Measurements from ENCODE around the gene TRAPPC14. TPM values are rescaled to one million over a fixed set of nuclear protein-coding genes. Genes with fewer than 3 reads are reported as not detected.
A peak's percentile ranks its signal among the peaks of the same experiment; 100 is the strongest.

The TRAPPC14 gene
- total and polyA plus RNA-seq, 7 donors, result 3.9 to 39.3 (median 11.6) TPM

- peak overlapping the region; percentile 51 to 71 (median 52) for H3K27ac ChIP-seq
- peaks cover 0 to 11% (median 8%) of the 10 kb centered on the region in 3 donors for H3K27me3 ChIP-seq
- H3K4me3 ChIP-seq, result peak overlapping the region; percentile 17 to 50 (median 44)
- H3K36me3 ChIP-seq, result no peaks in the 10 kb centered on the region
- intact Hi-C loops (cut with DNase I), result no loop called here
- WGBS, 2 donors, result 50 to 57% methylated on average over 14 of the region's 14 CpGs
- peaks cover 0 to 22% (median 17%) of the 10 kb centered on the region in 4 donors for H3K4me1 ChIP-seq
- TF ChIP-seq CTCF (IDR thresholded peaks at IDR 0.05) (no peak), POLR2A (IDR thresholded peaks at IDR 0.05) (no peak), EP300 (IDR thresholded peaks at IDR 0.05) (no peak), POLR2AphosphoS5 (IDR thresholded peaks at IDR 0.05) (no peak)
- no peak for DNase-seq
- no peaks in the 10 kb centered on the region for H3K9me3 ChIP-seq
Measured at GRCh38 chr7:100176096-100177044, 17.8 kb upstream of the TRAPPC14 start.

- intact Hi-C loops (cut with DNase I), result no loop called here
- peaks cover 0 to 28% (median 21%) of the 10 kb centered on the region in 4 donors for H3K4me1 ChIP-seq
- no peaks in the 10 kb centered on the region for H3K9me3 ChIP-seq
- H3K27ac ChIP-seq, result no peak overlapping the region
- no peaks in the 10 kb centered on the region for H3K36me3 ChIP-seq
- DNase-seq, result no peak
- H3K27me3 ChIP-seq, result peaks cover 0 to 18% (median 13%) of the 10 kb centered on the region in 3 donors
- no peak for TF ChIP-seq POLR2AphosphoS5 (IDR thresholded peaks at IDR 0.05)
- TF ChIP-seq POLR2A (IDR thresholded peaks at IDR 0.05), result no peak
- WGBS, 2 donors, result 94 to 97% methylated on average over 14 of the region's 14 CpGs
- no peak overlapping the region for H3K4me3 ChIP-seq
Measured at GRCh38 chr7:100175296-100175935, 16.9 kb upstream of the TRAPPC14 start.

GRCh38 chr7:100174582-100174981, 16.1 kb upstream of the TRAPPC14 start:
- no peak for TF ChIP-seq POLR2AphosphoS5 (IDR thresholded peaks at IDR 0.05)
- Histone ChIP-seq H3K4me1 (peaks cover 0 to 29% (median 21%) of the 10 kb centered on the region in 4 donors), H3K9me3 (no peaks in the 10 kb centered on the region), H3K4me3 (no peak overlapping the region), H3K36me3 (no peaks in the 10 kb centered on the region), H3K27ac (no peak overlapping the region), H3K27me3 (peaks cover 0 to 21% (median 13%) of the 10 kb centered on the region in 3 donors)
- intact Hi-C loops (cut with DNase I), result no loop called here
- 93 to 94% methylated on average over 5 of the region's 5 CpGs for WGBS, 2 donors
- no peak for DNase-seq

- 83 to 91% methylated on average over 11 of the region's 11 CpGs for WGBS, 2 donors
- DNase-seq, result no peak
- Histone ChIP-seq H3K9me3 (no peaks in the 10 kb centered on the region), H3K4me1 (peaks cover 0 to 35% (median 24%) of the 10 kb centered on the region in 4 donors), H3K36me3 (no peaks in the 10 kb centered on the region), H3K27ac (no peak overlapping the region), H3K27me3 (peaks cover 0 to 21% (median 13%) of the 10 kb centered on the region in 3 donors), H3K4me3 (no peak overlapping the region)
- TF ChIP-seq POLR2A (IDR thresholded peaks at IDR 0.05) (no peak), CTCF (IDR thresholded peaks at IDR 0.05) (no peak), EP300 (IDR thresholded peaks at IDR 0.05) (no peak), POLR2AphosphoS5 (IDR thresholded peaks at IDR 0.05) (no peak)
- intact Hi-C loops (cut with DNase I), result no loop called here
Measured at GRCh38 chr7:100173806-100174495, 15.4 kb upstream of the TRAPPC14 start.

GRCh38 chr7:100171840-100172239, 13.3 kb upstream of the TRAPPC14 start:
- peaks cover 0 to 40% (median 31%) of the 10 kb centered on the region in 4 donors for H3K4me1 ChIP-seq
- DNase-seq, result no peak
- no peaks in the 10 kb centered on the region for H3K36me3 ChIP-seq
- TF ChIP-seq POLR2A (IDR thresholded peaks at IDR 0.05) (no peak), CTCF (IDR thresholded peaks at IDR 0.05) (no peak), EP300 (IDR thresholded peaks at IDR 0.05) (no peak), POLR2AphosphoS5 (IDR thresholded peaks at IDR 0.05) (no peak)
- no peak overlapping the region for H3K27ac ChIP-seq
- intact Hi-C loops (cut with DNase I), result no loop called here
- H3K27me3 ChIP-seq, result peaks cover 0 to 21% (median 13%) of the 10 kb centered on the region in 3 donors
- peak overlapping the region; percentile 6 to 52 (median 44) for H3K4me3 ChIP-seq
- no peaks in the 10 kb centered on the region for H3K9me3 ChIP-seq
- 10 to 17% methylated on average over 22 of the region's 22 CpGs for WGBS, 2 donors

Measured in sigmoid colon (tissue), 7 donors.